Testis (tissue), 3 donors: Measurements from ENCODE around the gene AOAH. TPM values are rescaled to one million over a fixed set of nuclear protein-coding genes. Genes with fewer than 3 reads are reported as not detected.

Experiments used
- DNase-seq: peaks from one replicate; pipeline ENCODE4 v3.0.0-alpha.2; 2019
- H3K27ac ChIP-seq, 2 donors: fragments of 200-600 bp; sonication (generic); one replicate each; pipeline ENCODE4 v1.5.1; 2019
- H3K27me3 ChIP-seq: fragments of 200-600 bp; sonication (generic); one replicate; pipeline ENCODE4 v1.5.1; 2019
- H3K36me3 ChIP-seq: fragments of 200-600 bp; sonication (generic); one replicate; pipeline ENCODE4 v1.5.1; 2017; ENCODE audit warnings: low read depth; ENCODE audit errors: missing control alignments
- H3K4me1 ChIP-seq: fragments of 200-600 bp; sonication (generic); one replicate; pipeline ENCODE4 v1.5.1; 2019
- H3K4me3 ChIP-seq, 2 donors: fragments of 200-600 bp; sonication (generic); one replicate each; pipeline ENCODE4 v1.5.1; 2017 to 2019
- H3K9me3 ChIP-seq: fragments of 200-600 bp; sonication (generic); one replicate; pipeline ENCODE4 v1.5.1; 2017
- CTCF ChIP-seq, 3 experiments: fragments of 450-650 bp in 2 of 3; fragments of 200-600 bp in 1 of 3; sonication (generic) in 1 of 3; IDR thresholded peaks; one replicate each; pipeline ENCODE4 v1.5.1; 2016 to 2019; ENCODE audit warnings: antibody characterized with exemption in 3 of 3, mild to moderate bottlenecking in 2 of 3, moderate library complexity in 1 of 3
- POLR2A ChIP-seq: fragments of 450-650 bp; IDR thresholded peaks from one replicate; pipeline ENCODE4 v1.6.1; 2017; ENCODE audit warnings: antibody characterized with exemption, mild to moderate bottlenecking, moderate library complexity
- WGBS, 2 donors: methylation state at CpG; one replicate each; pipeline ENCODE4 v1.1.5; 2018; 5-methylcytosine and 5-hydroxymethylcytosine counted together
- intact Hi-C: fragments of 100-400 bp; cut with DNase I; formaldehyde crosslinking; loops from one replicate; pipeline ENCODE4 v1.15.1; 2023; ENCODE audit warnings: low total_unique reads
- polyA plus RNA-seq: library from polyadenylated mRNA; stranded (reverse); fragments of 350-450 nt; fragmentation: Illumina TruSeq; extraction: RNeasy Lipid Tissue Mini Kit (QIAGEN cat#74804); gene quantifications from one replicate; pipeline ENCODE4 v1.2.3, GENCODE V29; 2014; ENCODE audit warnings: low read depth, low replicate concordance; ENCODE audit not compliant: insufficient read depth
- total RNA-seq, 2 donors: library from RNA; depleted of rRNA; stranded (reverse); fragments of >200 nt; gene quantifications; one replicate each; pipeline ENCODE4 v1.2.3, GENCODE V29; 2016

The AOAH gene
- total and polyA plus RNA-seq, 3 donors from 2014 or later: 1.7 to 4.6 (median 3.8) TPM

DNA sequence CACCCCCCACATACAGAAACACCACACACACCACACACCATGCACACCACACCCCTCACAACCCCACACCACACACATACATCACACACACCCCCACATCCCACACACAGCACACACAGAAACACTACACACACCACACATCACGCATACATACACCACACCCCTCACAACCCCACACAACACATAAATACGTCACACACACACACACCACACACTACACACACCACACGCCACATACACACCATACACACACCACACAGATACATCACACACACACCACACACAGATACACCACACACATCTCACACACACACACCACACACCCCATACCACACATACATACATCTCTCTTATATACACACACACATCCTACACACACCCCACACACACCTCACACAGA is 208.4 kb downstream of the AOAH start:
- intact Hi-C loops: no loop called here
- H3K27ac ChIP-seq: no peak overlapping the region
- no peaks in the 10 kb centered on the region for H3K27me3 ChIP-seq
- no peak for DNase-seq
- H3K4me3 ChIP-seq: no peak overlapping the region
- no peaks in the 10 kb centered on the region for H3K9me3 ChIP-seq
- WGBS, 2 donors: 94% methylated on average over 3 of the region's 3 CpGs
- no peaks in the 10 kb centered on the region for H3K4me1 ChIP-seq
- H3K36me3 ChIP-seq: no peaks in the 10 kb centered on the region
- TF ChIP-seq POLR2A (no peak), CTCF (IDR thresholded peaks at IDR 0.05) (no peak)

DNA sequence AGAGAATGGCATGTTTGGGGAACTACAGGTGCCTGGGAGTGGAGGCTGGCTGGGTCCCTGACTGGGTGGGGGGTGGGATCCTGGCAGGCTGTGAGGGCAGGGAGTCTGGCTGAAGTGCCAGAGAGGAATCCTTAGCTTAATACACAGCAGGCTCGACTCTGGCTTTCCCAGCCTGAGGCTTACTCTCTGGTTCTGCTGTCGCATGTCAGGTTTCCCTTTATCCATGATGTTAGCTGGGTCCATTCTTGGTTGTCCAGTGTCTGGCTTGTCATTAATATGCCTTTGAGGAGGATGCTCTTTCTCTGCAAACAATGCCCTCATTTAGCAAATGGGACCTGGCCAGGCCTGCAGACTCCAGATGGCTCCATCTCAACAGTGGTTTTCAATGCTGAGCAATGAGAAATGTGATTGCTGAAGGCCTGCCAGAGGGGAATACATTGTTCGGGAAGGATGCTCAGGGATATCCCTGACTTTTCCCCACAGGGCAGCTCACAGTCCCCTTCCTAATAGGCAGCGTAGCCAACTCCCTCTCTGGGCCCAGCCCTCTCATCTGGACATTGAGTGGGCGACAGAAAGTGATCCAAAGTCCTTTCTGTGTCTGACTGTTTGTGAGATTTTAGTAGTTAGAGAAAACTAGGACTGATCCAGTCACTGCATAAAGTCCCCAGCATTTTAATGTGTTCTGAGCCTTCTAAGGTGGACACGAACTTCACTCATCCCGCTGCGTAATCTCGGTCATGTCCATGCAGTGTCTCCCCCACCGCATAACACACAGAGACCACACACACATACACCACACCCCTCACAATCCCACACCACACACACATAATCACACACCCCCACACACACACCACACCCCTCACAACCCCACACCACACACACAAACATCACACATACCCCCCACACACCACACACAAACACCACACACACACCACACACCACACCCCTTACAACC is 209.7 kb downstream of the AOAH start:
- 80 to 85% methylated on average over 10 of the region's 10 CpGs for WGBS, 2 donors
- intact Hi-C loops: no loop called here
- Histone ChIP-seq H3K27ac (no peak overlapping the region), H3K36me3 (no peaks in the 10 kb centered on the region), H3K9me3 (no peaks in the 10 kb centered on the region), H3K4me3 (no peak overlapping the region), H3K27me3 (no peaks in the 10 kb centered on the region), H3K4me1 (no peaks in the 10 kb centered on the region)
- DNase-seq: no peak
- TF ChIP-seq CTCF (IDR thresholded peaks at IDR 0.05) (no peak), POLR2A (no peak)

- no peaks in the 10 kb centered on the region for H3K36me3 ChIP-seq
- WGBS, 2 donors: 91 to 95% methylated on average over 10 of the region's 10 CpGs
- no peak overlapping the region for H3K4me3 ChIP-seq
- no peaks in the 10 kb centered on the region for H3K9me3 ChIP-seq
- no peaks in the 10 kb centered on the region for H3K4me1 ChIP-seq
- no peak overlapping the region for H3K27ac ChIP-seq
- TF ChIP-seq CTCF (IDR thresholded peaks at IDR 0.05): no peak
- no peak for TF ChIP-seq POLR2A
- no peaks in the 10 kb centered on the region for H3K27me3 ChIP-seq
- DNase-seq: no peak
- intact Hi-C loops: no loop called here
These were observed 210.9 kb downstream of the AOAH start for GRCh38 chr7:36513393-36513792.

GRCh38 chr7:36512616-36513015 is 211.7 kb downstream of the AOAH start:
- 88% methylated on average over 4 of the region's 4 CpGs for WGBS, 2 donors
- Histone ChIP-seq H3K9me3 (no peaks in the 10 kb centered on the region), H3K27me3 (no peaks in the 10 kb centered on the region), H3K4me1 (no peaks in the 10 kb centered on the region), H3K27ac (no peak overlapping the region), H3K4me3 (no peak overlapping the region), H3K36me3 (no peaks in the 10 kb centered on the region)
- TF ChIP-seq CTCF (IDR thresholded peaks at IDR 0.05): no peak
- no peak for TF ChIP-seq POLR2A
- no peak for DNase-seq
- intact Hi-C loops: no loop called here

DNA sequence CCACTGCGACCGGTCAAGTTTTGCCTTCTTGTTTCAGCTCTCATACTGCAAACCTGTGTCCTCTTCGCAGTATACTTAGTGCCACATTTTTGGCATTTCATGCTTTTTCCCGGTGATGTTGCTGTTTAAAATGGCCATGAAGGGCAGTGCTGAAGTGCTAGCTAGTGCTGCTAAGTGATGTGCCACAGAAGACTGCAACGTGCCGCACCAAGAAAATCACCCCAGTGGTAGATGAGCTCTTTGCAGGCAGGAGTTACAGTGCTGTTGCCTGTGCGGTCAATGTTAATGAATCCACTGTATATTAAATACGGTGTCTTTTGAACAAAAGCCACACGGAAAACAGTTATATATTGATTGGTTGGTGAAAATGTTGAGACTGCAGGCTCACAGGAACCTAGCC is 214.3 kb downstream of the AOAH start:
- intact Hi-C loops: no loop called here
- H3K9me3 ChIP-seq: no peaks in the 10 kb centered on the region
- no peaks in the 10 kb centered on the region for H3K4me1 ChIP-seq
- no peak for TF ChIP-seq CTCF (IDR thresholded peaks at IDR 0.05)
- TF ChIP-seq POLR2A: no peak
- no peak overlapping the region for H3K27ac ChIP-seq
- H3K27me3 ChIP-seq: no peaks in the 10 kb centered on the region
- H3K36me3 ChIP-seq: no peaks in the 10 kb centered on the region
- H3K4me3 ChIP-seq: no peak overlapping the region
- 88 to 90% methylated on average over 9 of the region's 9 CpGs for WGBS, 2 donors
- no peak for DNase-seq
